GM18907 (cell line): ENCODE data around the gene APOBEC3C.
"Not testable (repeated sequence)": the region's sequence is repeated elsewhere in the genome, so short reads cannot be mapped to it uniquely, and the experiment has no call there.

ENCODE experiments used
- ATAC-seq: cut with Tn5 transposase; IDR thresholded peaks from one replicate; pipeline ENCODE4 v1.9.1; 2021; ENCODE audit warnings: mild to moderate bottlenecking, moderate library complexity; ENCODE audit not compliant: unreplicated experiment

APOBEC3C gene

GRCh38 chr22:38981992-38982927, 31.8 kb upstream of the APOBEC3C start, which contains the start of gene APOBEC3B:
TSS of gene APOBEC3B (plus strand) at chr22:38982347. CDS start at chr22:38982454, 107 bp downstream.
- ATAC-seq, result peak; percentile 55

GRCh38 chr22:38984224-38984623, 29.8 kb upstream of the APOBEC3C start:
- ATAC-seq, result no peak

GRCh38 chr22:38984784-38985757, 29.0 kb upstream of the APOBEC3C start:
- peak; percentile 77 for ATAC-seq

GRCh38 chr22:38986629-38987028, 27.4 kb upstream of the APOBEC3C start:
- ATAC-seq, result no peak

- ATAC-seq, result no peak
Measured at GRCh38 chr22:38987171-38987895, 26.7 kb upstream of the APOBEC3C start.

- ATAC-seq, result no peak
Measured at GRCh38 chr22:38989466-38989865, 24.6 kb upstream of the APOBEC3C start.

GRCh38 chr22:38992871-38993371, 21.1 kb upstream of the APOBEC3C start:
- ATAC-seq, result not testable (repeated sequence)

- ATAC-seq, result no peak
Measured at GRCh38 chr22:38996105-38996504, 18.0 kb upstream of the APOBEC3C start.

GRCh38 chr22:38997518-38997917, 16.5 kb upstream of the APOBEC3C start:
- no peak for ATAC-seq

GRCh38 chr22:39003165-39003638, 10.9 kb upstream of the APOBEC3C start:
- ATAC-seq, result peak; percentile 82

GRCh38 chr22:39007177-39007576, 6.9 kb upstream of the APOBEC3C start:
- no peak for ATAC-seq

- not testable (repeated sequence) for ATAC-seq
Measured at GRCh38 chr22:39008271-39008850, 5.7 kb upstream of the APOBEC3C start.

GRCh38 chr22:39010946-39011345, 3.1 kb upstream of the APOBEC3C start:
- no peak for ATAC-seq

- ATAC-seq, result no peak
Measured at GRCh38 chr22:39012533-39013511, 1.2 kb upstream of the APOBEC3C start.

- ATAC-seq, result not testable (repeated sequence)
Measured at GRCh38 chr22:39013561-39013941, 506 bp upstream of the APOBEC3C start.

GRCh38 chr22:39014723-39015121, 665 bp downstream of the APOBEC3C start:
- ATAC-seq, result not testable (repeated sequence)

GRCh38 chr22:39016592-39016991, 2.5 kb downstream of the APOBEC3C start:
- ATAC-seq, result no peak

GRCh38 chr22:39017596-39018365, 3.7 kb downstream of the APOBEC3C start:
- no peak for ATAC-seq
